Body of pancreas (tissue), 4 donors: ENCODE results near the gene GRK4.

Experiments
- CTCF ChIP-seq, 7 experiments: fragments of 450-650 bp in 4 of 7; fragments of 200-600 bp in 3 of 7; sonication (generic) in 3 of 7; IDR thresholded peaks; one replicate each; pipeline ENCODE4 v1.5.1; 2016 to 2019; ENCODE audit warnings: antibody characterized with exemption in 7 of 7
- POLR2A ChIP-seq, 3 donors: fragments of 450-650 bp; IDR thresholded peaks; one replicate each; pipeline ENCODE4 v1.6.1; 2016; ENCODE audit warnings: antibody characterized with exemption in 3 of 3, mild to moderate bottlenecking in 2 of 3

- TF ChIP-seq POLR2A (IDR thresholded peaks at IDR 0.05) (no peak), CTCF (IDR thresholded peaks at IDR 0.05) (no peak)
Observed at GRCh38 chr4:3037957-3038461, 74.6 kb downstream of the GRK4 start.
